Measurements from ENCODE around the gene PHGDH. TPM values are rescaled to one million over a fixed set of nuclear protein-coding genes. Genes with fewer than 3 reads are reported as not detected.

Gene PHGDH
- total and polyA plus RNA-seq, 9 of the 15 experiments (the other 6 are each of a cell fraction or from before 2014, with no cell fraction given): 6.7 to 84.2 (median 36.2) TPM

DNA sequence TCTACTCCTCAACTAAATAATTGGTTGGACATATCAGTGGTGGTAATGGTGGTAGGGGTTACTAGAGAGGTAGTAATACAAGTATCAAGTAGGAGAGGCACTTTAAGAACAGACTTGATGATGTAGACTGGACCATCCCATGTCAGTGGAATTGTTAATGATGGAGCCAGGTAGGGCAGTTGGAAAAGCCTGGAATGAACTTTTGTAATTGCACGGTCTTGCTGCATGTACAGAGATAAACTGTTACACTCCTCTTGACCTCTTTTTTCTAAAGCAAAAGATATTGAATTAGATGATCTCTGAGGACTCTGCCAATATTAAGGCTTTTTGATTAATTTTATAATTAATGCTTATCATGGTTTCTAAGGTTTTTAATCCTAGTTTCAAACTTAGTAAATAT is 51.2 kb downstream of the PHGDH start (continued):
- no peak for TF ChIP-seq ZC3H4 (CRISPR knock-in tag; IDR thresholded peaks at IDR 0.05; ENCODE audit: borderline replicate concordance)
- TF ChIP-seq PHF20 (IDR thresholded peaks at IDR 0.05; ENCODE audit: partially characterized antibody): no peak

DNA sequence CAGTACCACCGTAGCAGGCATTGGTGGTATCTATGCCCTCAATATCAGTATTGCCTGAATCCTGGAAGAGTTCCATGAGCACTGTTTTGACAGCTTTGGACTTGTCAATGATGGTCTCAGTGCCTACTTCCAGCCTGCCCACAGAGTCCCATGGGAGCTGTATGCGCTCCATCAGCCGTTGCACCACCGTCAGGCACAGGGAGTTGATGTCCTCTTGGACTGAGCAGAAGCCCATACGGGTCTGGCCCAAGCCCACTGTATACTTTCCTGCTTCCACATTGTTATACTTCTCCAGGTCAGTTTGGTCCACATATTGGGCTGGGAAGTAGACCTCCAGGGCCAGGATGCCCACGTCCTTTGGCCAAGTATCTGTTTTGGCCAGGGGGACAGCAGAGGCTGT is 52.5 kb downstream of the PHGDH start:
- FAIRE-seq: no peak
- Histone ChIP-seq H3K27ac (ENCODE audit: extremely low read depth, low read depth, low read length) (no peak overlapping the region), H2AFZ (ENCODE audit: low read depth, low read length) (no peak overlapping the region), H3K79me2 (ENCODE audit: control insufficient read depth, insufficient read depth, low read length) (no peaks in the 10 kb centered on the region), H4K20me1 (replicated peaks; ENCODE audit: control insufficient read depth, insufficient read depth, low read length) (no peaks in the 10 kb centered on the region), H3K9me1 (ENCODE audit: control insufficient read depth, insufficient read depth, low read length) (no peaks in the 10 kb centered on the region), H3K36me3 (ENCODE audit: control insufficient read depth, insufficient read depth, low read length) (no peaks in the 10 kb centered on the region), H3K9ac (ENCODE audit: insufficient read depth in 1 of 2, low read depth in 2 of 2, low read length in 2 of 2) (no peak overlapping the region), H3K4me3 (no peak overlapping the region), H3K9me3 (replicated peaks; ENCODE audit: control insufficient read depth, insufficient read depth, low read depth, low read length) (no peaks in the 10 kb centered on the region), H3K4me1 (replicated peaks in 1 of 2; ENCODE audit: control insufficient read depth in 2 of 2, insufficient read depth in 2 of 2, low read length in 2 of 2) (no peaks in the 10 kb centered on the region), H3K27me3 (ENCODE audit: control insufficient read depth in 2 of 2, insufficient read depth in 2 of 2, low read length in 2 of 2) (peaks cover 7 to 17% of the 10 kb centered on the region in 2 experiments; a peak in 4 of 5 replicates), H3K4me2 (ENCODE audit: insufficient read depth, low read length) (no peak overlapping the region)
- TF ChIP-seq, protein P1, sequence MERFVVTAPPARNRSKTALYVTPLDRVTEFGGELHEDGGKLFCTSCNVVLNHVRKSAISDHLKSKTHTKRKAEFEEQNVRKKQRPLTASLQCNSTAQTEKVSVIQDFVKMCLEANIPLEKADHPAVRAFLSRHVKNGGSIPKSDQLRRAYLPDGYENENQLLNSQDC (CRISPR knock-in tag; IDR thresholded peaks at IDR 0.05): no peak
- no peak for TF ChIP-seq HNRNPUL1 (IDR thresholded peaks at IDR 0.05; ENCODE audit: low read length)
- TF ChIP-seq, protein P2, sequence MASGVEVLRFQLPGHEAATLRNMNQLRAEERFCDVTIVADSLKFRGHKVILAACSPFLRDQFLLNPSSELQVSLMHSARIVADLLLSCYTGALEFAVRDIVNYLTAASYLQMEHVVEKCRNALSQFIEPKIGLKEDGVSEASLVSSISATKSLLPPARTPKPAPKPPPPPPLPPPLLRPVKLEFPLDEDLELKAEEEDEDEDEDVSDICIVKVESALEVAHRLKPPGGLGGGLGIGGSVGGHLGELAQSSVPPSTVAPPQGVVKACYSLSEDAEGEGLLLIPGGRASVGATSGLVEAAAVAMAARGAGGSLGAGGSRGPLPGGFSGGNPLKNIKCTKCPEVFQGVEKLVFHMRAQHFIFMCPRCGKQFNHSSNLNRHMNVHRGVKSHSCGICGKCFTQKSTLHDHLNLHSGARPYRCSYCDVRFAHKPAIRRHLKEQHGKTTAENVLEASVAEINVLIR (CRISPR knock-in tag; IDR thresholded peaks at IDR 0.05): no peak
- TF ChIP-seq GABPB2 (CRISPR knock-in tag; conservative IDR thresholded peaks at IDR 0.05): no peak
- TF ChIP-seq SP2 (IDR thresholded peaks at IDR 0.05; ENCODE audit: extremely low read depth, low read depth, low read length, poor library complexity, severe bottlenecking): no peak
- TF ChIP-seq, protein P3, sequence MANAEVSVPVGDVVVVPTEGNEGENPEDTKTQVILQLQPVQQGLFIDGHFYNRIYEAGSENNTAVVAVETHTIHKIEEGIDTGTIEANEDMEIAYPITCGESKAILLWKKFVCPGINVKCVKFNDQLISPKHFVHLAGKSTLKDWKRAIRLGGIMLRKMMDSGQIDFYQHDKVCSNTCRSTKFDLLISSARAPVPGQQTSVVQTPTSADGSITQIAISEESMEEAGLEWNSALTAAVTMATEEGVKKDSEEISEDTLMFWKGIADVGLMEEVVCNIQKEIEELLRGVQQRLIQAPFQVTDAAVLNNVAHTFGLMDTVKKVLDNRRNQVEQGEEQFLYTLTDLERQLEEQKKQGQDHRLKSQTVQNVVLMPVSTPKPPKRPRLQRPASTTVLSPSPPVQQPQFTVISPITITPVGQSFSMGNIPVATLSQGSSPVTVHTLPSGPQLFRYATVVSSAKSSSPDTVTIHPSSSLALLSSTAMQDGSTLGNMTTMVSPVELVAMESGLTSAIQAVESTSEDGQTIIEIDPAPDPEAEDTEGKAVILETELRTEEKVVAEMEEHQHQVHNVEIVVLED (CRISPR knock-in tag; IDR thresholded peaks at IDR 0.05): no peak
- TF ChIP-seq NCOA4 (IDR thresholded peaks at IDR 0.05; ENCODE audit: partially characterized antibody): no peak
- no peak for TF ChIP-seq ELF4 (CRISPR knock-in tag; IDR thresholded peaks at IDR 0.05)
- no peak for TF ChIP-seq SMARCB1 (IDR thresholded peaks at IDR 0.05; ENCODE audit: insufficient read length, low read depth)
- no peak for TF ChIP-seq SNIP1 (IDR thresholded peaks at IDR 0.05; ENCODE audit: low read depth)
- TF ChIP-seq, protein P4, sequence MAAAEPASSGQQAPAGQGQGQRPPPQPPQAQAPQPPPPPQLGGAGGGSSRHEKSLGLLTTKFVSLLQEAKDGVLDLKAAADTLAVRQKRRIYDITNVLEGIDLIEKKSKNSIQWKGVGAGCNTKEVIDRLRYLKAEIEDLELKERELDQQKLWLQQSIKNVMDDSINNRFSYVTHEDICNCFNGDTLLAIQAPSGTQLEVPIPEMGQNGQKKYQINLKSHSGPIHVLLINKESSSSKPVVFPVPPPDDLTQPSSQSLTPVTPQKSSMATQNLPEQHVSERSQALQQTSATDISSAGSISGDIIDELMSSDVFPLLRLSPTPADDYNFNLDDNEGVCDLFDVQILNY (CRISPR knock-in tag; IDR thresholded peaks at IDR 0.05): no peak
- TF ChIP-seq ZZZ3 (IDR thresholded peaks at IDR 0.05): no peak
- no peak for DNase-seq (ENCODE audit: extremely low read depth in 1 of 4, low spot score in 3 of 4)
- ChIA-PET POLR2A (interaction anchor here (0.6 kb wide), 1 partner anchor 116 kb away, joined by 3 read pairs; the partner anchor contains the start of gene ZNF697), CTCF (ENCODE audit: low intra/inter-chr PET ratio) (no interaction called here)
- no TSS peak for BruUV-seq (replicated peaks)
- ATAC-seq: no peak
- 7% methylated on average over 6 of the region's 6 CpGs for WGBS (ENCODE audit: insufficient coverage, low coverage, missing lambda C conversion rate)
- intact Hi-C loops (cut with micrococcal nuclease): no loop called here
- in situ Hi-C loops (cut with MboI): no loop called here

All from K562 (cell line).